Urothelium cell line (cell line): Measurements from ENCODE around the gene SDCBP2.

Experiments used
- DNase-seq: peaks from one replicate; pipeline ENCODE4 v3.0.0; 2011; ENCODE audit warnings: low spot score, mixed read lengths
- FAIRE-seq: peaks from 2 replicates; lab custom pipeline; 2011; peaks lifted over from hg19 to GRCh38; lab: Jason Lieb, UNC

SDCBP2 gene

GRCh38 chr20:1331801-1332453 lies 3.0 kb upstream of the SDCBP2 start:
- FAIRE-seq = no peak
- DNase-seq = no peak

- FAIRE-seq = no peak
- DNase-seq = no peak
Measured at GRCh38 chr20:1331101-1331500, 2.2 kb upstream of the SDCBP2 start.

DNA sequence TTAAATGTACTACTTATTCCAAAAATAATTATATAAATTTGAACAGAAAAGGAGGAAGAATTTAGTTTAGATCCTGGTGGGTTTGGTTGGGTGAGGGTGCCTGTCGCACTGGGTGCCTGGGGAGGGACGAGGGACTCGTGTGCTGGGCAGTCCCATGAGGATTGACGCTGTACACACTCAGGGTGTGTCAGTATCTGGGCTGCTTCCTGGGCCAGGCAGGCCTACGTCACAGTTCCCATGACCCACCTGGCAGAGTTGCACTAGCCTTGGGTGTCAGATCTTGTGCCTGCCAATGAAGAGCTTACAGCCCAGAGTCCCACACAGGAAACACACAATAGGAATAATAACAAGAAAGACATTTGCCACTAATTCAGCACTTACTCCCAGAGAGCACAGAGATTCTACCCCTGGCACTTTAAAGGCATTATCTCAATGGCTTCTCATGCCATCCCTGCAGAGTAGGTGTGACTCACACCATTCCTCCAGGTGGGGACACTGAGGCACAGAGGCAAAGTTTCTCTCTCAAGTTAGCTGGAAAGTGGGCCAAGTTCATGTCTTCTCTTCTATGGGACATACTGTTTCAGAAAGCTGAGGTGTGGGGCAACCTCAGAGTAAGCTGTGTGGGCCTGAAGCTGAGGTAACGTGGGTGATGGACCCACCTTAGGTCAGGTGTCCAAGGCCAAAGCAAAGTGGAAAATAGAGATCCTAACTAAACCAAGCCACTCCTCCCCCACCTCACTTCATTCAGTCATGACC lies 1.3 kb upstream of the SDCBP2 start:
- FAIRE-seq (no peak), DNase-seq (no peak)

DNA sequence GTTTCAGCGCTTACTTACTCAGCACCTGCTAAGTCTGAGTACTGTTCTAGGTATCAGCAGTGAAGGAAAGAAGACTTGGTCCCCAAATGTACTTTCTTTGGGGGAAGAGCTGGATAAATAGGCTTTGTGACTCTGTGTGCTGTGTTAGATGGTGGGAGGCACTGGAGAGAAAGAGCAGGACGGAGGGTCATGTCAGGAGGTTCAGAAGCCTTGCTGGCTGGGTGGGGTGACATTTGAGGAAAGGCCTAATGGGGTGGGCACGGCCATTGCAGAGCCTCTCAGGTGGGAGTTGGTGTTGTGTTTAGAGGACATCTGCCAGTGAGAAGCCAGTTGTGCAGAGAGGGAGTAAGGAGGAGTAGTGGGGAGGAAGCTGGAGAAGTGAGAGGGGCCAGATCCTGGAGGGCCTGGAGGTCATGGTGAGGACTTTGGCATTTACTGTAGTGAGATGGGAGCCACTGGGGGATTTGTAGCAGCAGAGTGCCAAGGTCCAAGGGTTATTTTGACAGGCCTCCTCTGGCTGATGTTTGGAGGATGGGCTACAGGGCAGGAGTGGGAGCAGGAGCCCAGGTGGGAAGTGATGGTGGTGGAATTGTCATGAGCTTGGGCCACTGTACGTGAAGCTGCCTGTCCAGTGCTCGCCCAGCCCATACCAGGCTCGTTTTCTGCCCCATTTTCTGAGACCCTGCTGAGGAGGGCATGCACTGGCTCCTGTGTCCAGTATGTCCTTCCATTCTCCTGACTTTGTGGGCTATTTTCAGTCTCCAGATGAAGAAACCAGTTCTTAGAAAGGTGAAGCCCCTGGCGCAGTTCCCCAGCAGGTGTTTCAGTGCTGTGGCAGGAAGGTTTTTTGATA lies 886 bp downstream of the SDCBP2 start:
- DNase-seq (no peak), FAIRE-seq (no peak)

- FAIRE-seq = no peak
- no peak for DNase-seq
Measured at GRCh38 chr20:1327241-1327653, 1.7 kb downstream of the SDCBP2 start.

DNA sequence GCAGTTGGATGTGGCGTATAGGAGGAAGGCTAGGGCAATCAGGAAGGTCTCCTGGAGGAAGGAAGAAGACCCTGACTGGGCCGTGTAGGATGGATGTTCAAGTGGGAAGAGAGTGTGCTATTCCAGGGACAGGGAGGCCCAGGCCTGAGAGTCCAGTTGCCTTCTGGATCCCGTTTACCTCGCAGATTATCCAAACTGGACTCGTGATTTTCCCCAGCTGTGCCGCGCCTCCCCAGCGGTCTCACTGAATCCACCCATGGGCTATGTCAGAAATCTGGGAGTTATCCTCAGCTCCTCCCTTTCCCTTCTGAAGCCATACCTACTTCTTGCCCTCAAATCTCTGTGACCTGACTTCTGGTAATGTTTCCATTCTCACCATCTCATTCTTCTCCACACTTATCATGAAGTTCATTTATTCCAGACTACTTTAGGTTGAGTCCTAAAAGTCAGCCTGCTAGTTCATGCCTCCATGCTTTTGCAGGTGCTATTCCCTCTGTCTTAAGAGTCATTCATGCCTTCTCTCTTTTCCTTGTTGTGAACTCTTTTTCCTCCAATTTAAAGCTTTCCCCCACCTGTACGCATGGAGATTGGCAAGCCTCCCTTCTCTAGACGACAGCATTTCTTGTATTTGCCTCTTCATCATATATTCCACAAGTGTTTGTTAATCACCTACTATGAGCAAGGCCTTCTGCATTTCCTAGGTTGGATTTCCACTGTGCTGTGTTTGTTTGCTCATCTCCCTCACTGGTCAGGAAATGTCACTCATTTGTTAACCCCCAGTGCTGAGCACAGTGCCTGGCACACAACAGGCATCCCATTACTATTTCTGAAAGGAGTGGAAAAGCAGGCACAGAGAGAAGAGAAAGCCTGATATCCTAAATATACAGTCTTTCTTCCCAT lies 2.7 kb downstream of the SDCBP2 start:
- DNase-seq (no peak), FAIRE-seq (no peak)

DNA sequence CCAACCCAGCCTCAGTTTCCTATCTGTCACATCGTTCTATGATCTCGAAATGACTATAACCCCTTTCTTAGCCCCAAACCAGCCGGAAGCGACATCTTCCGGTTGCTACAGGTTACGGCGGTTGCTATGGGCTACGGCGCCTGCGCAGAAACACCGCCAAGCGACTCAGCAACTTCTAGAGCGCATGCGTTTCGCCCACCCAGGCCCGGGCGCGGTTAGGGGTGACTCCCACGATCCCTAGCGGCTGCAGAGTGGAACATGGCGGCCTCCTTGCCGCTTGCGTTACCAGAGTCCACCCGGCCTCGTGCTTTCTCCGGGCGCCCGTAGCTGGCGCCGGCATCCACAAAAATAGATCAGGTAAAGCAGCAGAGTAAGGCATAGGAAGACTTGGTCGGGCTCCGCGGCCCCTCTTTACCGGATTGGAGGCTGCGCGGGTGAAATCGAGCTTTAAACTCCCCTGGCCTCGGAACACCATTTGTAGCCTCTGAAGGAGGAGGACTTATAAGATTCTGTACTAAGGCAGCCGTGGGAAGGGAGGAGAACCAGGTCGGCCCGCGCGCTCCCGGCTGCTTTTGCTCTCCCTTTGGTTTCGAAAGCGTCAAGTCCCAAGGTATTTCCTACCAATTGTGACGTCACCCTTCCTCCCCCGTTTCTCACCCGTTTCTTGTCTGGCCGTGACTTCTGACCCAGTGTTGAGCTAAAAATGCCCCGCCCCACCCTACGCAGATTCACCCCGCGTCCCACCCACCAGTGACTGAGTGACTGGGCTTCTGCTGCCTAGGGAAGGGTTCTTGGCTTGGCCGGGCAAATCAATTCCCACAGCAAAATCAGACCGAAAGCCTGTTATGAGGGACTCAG lies 3.5 kb downstream of the SDCBP2 start:
- FAIRE-seq = no peak
- peak; percentile 98 for DNase-seq

DNA sequence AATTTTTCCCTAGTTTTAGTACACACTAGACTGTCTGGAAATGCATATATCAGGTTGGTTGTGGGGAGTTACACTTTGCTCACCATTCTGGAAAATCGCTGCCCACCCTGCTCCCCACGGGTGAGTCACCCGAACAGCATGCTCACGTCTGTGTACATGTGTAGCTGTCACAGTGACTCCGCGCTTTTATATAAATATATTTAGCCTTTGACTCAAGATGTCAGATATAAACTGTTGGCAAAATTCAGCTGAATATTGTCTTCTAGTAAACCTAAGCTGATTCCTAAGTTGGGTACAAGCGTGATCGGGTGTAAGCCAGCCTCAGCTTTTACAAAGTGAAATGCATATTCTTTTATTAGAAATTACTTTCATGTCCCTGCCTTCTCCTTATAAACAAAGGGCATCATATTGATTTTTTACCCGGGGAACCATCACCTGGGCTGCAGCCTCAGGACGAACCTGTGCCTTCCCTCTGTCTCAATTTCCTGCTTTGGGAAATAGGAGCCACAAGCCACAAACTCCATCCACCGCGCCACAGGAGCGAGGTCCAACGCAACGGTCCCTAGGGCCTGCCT lies 4.3 kb downstream of the SDCBP2 start:
- DNase-seq (peak; percentile 27), FAIRE-seq (no peak)

- FAIRE-seq = no peak
- DNase-seq = no peak
Measured at GRCh38 chr20:1323830-1324597, 4.9 kb downstream of the SDCBP2 start.

- no peak for DNase-seq
- FAIRE-seq = no peak
Measured at GRCh38 chr20:1323256-1323655, 5.7 kb downstream of the SDCBP2 start.

DNA sequence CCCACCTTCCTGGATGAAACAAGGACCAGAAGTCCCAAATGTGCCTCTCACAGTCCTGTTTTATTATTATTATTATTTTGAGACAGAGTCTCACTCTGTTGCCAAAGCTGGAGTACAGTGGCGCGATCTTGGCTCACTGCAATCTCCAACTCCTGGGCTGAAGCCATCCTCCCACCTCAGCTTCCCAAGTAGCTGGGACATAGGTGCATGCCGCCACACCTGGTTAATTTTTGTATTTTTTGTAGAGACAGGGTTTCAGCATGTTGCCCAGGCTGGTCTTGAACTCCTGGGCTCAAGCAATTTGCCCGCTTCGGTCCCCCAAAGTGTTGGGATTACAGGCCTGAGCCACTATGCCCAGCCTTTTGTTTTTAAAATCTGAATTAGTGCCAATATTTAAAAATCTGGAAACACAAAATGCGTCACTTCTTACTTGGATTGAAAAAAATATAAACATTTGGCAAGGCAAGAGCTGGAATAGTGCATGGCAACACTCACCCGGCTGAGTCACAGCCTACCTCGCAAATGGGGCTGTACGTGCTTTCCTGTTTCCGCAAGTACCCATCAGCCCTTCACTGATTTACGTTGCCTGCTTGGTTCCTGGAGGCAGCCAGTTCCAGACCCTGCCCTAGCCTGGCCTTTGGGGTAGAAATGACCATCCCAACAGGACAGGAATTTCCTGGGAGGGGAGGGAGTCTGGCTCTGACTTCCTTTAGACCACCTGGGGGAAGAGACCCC lies 6.3 kb downstream of the SDCBP2 start:
- FAIRE-seq (no peak), DNase-seq (no peak)

DNA sequence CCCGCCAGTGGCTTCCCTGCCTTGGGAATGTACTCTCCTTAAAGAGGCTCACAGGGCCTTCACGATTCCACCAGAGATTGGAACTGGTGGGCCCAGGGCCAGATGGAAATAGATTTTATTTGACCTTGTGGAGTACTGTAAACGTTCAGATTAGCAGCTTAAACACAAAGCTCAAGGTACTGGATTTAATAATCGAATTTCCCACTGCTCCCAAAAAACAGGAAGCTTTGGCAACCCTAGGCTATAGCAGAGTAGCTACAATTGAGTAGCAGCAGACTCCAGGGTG lies 7.3 kb downstream of the SDCBP2 start:
- FAIRE-seq (no peak), DNase-seq (no peak)

DNA sequence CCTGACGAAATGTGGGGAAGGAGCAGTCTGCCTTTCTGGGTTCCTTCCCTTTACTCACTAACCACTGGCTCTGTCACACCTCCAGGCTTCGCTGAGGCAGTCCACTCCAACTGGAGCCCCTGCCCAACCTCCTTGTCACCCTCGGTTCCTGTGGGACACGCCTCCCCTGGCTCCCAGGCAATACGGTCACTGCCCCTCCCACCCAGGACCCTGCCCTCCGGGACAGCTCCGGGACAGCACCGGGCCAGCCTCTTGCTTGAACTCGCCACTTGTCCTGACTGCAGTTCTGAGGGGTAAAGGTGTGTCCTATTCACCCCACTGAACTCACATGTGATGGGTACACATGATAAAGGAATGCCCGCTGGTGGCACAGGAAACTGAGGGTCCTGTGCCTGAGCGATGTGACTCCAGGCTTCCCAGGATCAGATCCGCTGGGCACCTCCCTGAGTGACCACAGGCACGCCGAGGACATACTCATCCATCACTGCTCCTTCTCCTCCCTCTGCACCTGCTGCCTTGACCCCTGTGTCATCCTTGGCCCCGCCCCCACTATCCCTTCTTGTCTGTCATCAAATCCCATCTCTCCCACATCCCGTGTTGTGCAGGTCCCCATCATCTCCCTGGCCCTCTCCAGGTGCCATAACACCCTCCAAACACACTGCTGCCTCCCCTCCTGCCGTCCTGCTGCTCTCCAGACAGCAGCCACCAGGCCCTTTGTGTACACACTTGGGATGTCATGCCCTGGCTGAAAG lies 7.9 kb downstream of the SDCBP2 start:
- no peak for DNase-seq
- no peak for FAIRE-seq

- FAIRE-seq (no peak), DNase-seq (no peak)
Measured at GRCh38 chr20:1320016-1320415, 8.9 kb downstream of the SDCBP2 start.

DNA sequence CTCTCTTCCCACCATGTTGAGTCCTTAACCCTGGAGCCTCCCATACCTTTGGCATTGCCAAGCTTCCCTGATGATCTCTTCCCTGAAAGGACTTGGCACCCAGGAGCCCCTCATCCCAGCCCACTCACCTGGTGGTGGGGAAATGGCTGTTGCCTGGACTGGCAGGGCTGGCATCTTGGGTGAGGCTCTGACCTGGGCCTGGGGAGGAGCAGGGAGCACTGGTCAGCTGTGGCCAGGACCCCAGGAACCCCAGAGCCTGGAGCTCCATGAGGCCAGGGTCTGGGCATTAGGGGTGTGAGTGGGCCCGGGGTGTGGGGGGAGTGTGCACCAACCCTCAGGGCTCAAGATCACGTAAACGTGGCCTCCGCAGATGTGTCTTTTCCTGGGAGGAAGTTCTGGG lies 9.5 kb downstream of the SDCBP2 start:
- FAIRE-seq = no peak
- DNase-seq = no peak

GRCh38 chr20:1319051-1319450 lies 9.9 kb downstream of the SDCBP2 start:
- DNase-seq = no peak
- no peak for FAIRE-seq

- DNase-seq = no peak
- no peak for FAIRE-seq
Measured at GRCh38 chr20:1317545-1318255, 11.2 kb downstream of the SDCBP2 start.
